Neural cell (in vitro differentiated cells): Measurements from ENCODE around the gene TMEM273.

Experiments used
- CTCF ChIP-seq: fragments of 450-650 bp; IDR thresholded peaks from 2 replicates; pipeline ENCODE4 v1.5.1; 2014; ENCODE audit warnings: antibody characterized with exemption, mild to moderate bottlenecking, moderate library complexity; ENCODE audit not compliant: poor library complexity, severe bottlenecking
- EP300 ChIP-seq: fragments of 450-650 bp; conservative IDR thresholded peaks from 2 replicates; pipeline ENCODE4 v1.6.1; 2014; ENCODE audit warnings: antibody characterized with exemption, mild to moderate bottlenecking, moderate library complexity; ENCODE audit not compliant: poor library complexity, severe bottlenecking
- EZH2 ChIP-seq: fragments of 200-600, 300-800 bp; shearing (Covaris generic), sonication (generic); IDR thresholded peaks from 2 replicates; pipeline ENCODE4 v1.6.1; 2014; ENCODE audit warnings: antibody characterized with exemption, low read length, borderline replicate concordance, mild to moderate bottlenecking; ENCODE audit not compliant: insufficient read depth, poor library complexity, severe bottlenecking
- REST ChIP-seq: IDR thresholded peaks from 2 replicates; pipeline ENCODE4 v1.6.1; 2012; ENCODE audit warnings: borderline replicate concordance
- TAF1 ChIP-seq: IDR thresholded peaks from 2 replicates; pipeline ENCODE4 v1.6.1; 2012; ENCODE audit warnings: low read depth

DNA sequence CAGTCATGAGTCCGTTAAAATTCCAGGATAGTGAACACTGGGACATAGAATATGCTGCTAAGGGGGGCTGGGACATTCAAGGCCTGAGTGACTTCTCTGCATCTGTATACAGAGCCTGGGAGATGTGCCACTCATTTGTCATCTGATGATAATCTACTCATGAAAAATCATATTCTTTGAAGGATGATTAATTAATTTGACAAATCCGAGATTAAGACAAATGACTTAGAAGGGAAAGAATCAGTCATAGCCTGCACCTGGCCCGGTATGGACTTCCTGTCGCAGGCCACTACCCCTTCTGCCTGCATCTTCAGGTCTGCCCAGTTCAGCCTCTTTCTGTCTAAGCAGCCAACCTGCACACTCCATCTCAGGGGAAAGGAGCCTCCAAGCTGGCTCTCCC, 35.5 kb downstream of the TMEM273 start:
- TF ChIP-seq CTCF, result no peak
- TF ChIP-seq REST, result no peak
- no peak for TF ChIP-seq TAF1
- no peak for TF ChIP-seq EZH2
- no peak for TF ChIP-seq EP300
